ENCODE measurements around the gene INPP4B. TPM values are rescaled to one million over a fixed set of nuclear protein-coding genes. Genes with fewer than 3 reads are reported as not detected.

Gene INPP4B
- total RNA-seq, 1 experiment from 2014 or later: 17.6 TPM

GRCh38 chr4:142126890-142127497, 719.1 kb downstream of the INPP4B start:
- no peak overlapping the region for H3K27ac Mint-ChIP-seq (ENCODE audit: low read depth, unreplicated experiment)
- peak; percentile 79 for TF ChIP-seq CTCF (IDR thresholded peaks at IDR 0.05; ENCODE audit: unreplicated experiment)
- no peaks in the 10 kb centered on the region for H3K9me3 Mint-ChIP-seq (ENCODE audit: unreplicated experiment)
- intact Hi-C loops (cut with micrococcal nuclease): loop anchor here (1.0 to 5.0 kb wide), 5 partner anchors 226 to 960 kb away; no protein-coding TSS in a partner anchor
- POLR2A ChIA-PET: no interaction called here
- H3K4me1 Mint-ChIP-seq (ENCODE audit: insufficient read depth, unreplicated experiment): peaks cover 7% of the 10 kb centered on the region
- H3K36me3 Mint-ChIP-seq (ENCODE audit: insufficient read depth, unreplicated experiment): peaks cover 6% of the 10 kb centered on the region
- H3K27me3 Mint-ChIP-seq (ENCODE audit: insufficient read depth, unreplicated experiment): no peaks in the 10 kb centered on the region
- CTCF ChIA-PET: interaction anchor here (0.6 to 1.0 kb wide), 4 partner anchors 586 to 720 kb away, joined by 3 to 4 read pairs (median 3); partner anchors contain the start of gene INPP4B
- BruUV-seq (replicated peaks): no TSS peak
- no peak overlapping the region for H3K4me3 Mint-ChIP-seq (ENCODE audit: unreplicated experiment)
- peak; percentile 66 for DNase-seq (ENCODE audit: unreplicated experiment)

GRCh38 chr4:142124874-142125273, 721.2 kb downstream of the INPP4B start:
- Mint-ChIP-seq H3K4me1 (ENCODE audit: insufficient read depth, unreplicated experiment) (peaks cover 2% of the 10 kb centered on the region), H3K4me3 (ENCODE audit: unreplicated experiment) (no peak overlapping the region), H3K9me3 (ENCODE audit: unreplicated experiment) (no peaks in the 10 kb centered on the region), H3K27ac (ENCODE audit: low read depth, unreplicated experiment) (no peak overlapping the region), H3K36me3 (ENCODE audit: insufficient read depth, unreplicated experiment) (peaks cover 16% of the 10 kb centered on the region), H3K27me3 (ENCODE audit: insufficient read depth, unreplicated experiment) (no peaks in the 10 kb centered on the region)
- BruUV-seq (replicated peaks): no TSS peak
- POLR2A ChIA-PET: no interaction called here
- DNase-seq (ENCODE audit: unreplicated experiment): no peak
- intact Hi-C loops (cut with micrococcal nuclease): loop anchor here (5.0 kb wide), 2 partner anchors 778 to 962 kb away; no protein-coding TSS in a partner anchor
- CTCF ChIA-PET: interaction anchor here (0.9 to 1.6 kb wide), 3 partner anchors 717 to 723 kb away, joined by 3 to 6 read pairs (median 3); no protein-coding TSS in a partner anchor
- TF ChIP-seq CTCF (IDR thresholded peaks at IDR 0.05; ENCODE audit: unreplicated experiment): no peak

GRCh38 chr4:142121448-142122350, 724.4 kb downstream of the INPP4B start:
- Mint-ChIP-seq H3K4me3 (ENCODE audit: unreplicated experiment) (no peak overlapping the region), H3K4me1 (ENCODE audit: insufficient read depth, unreplicated experiment) (no peaks in the 10 kb centered on the region), H3K27me3 (ENCODE audit: insufficient read depth, unreplicated experiment) (no peaks in the 10 kb centered on the region), H3K9me3 (ENCODE audit: unreplicated experiment) (no peaks in the 10 kb centered on the region), H3K27ac (ENCODE audit: low read depth, unreplicated experiment) (no peak overlapping the region), H3K36me3 (ENCODE audit: insufficient read depth, unreplicated experiment) (peaks cover 16% of the 10 kb centered on the region)
- POLR2A ChIA-PET: no interaction called here
- no peak for DNase-seq (ENCODE audit: unreplicated experiment)
- no TSS peak for BruUV-seq (replicated peaks)
- no peak for TF ChIP-seq CTCF (IDR thresholded peaks at IDR 0.05; ENCODE audit: unreplicated experiment)
- intact Hi-C loops (cut with micrococcal nuclease): loop anchor here (5.0 kb wide), 1 partner anchor 774 kb away; no protein-coding TSS in a partner anchor
- CTCF ChIA-PET: no interaction called here

GRCh38 chr4:142120921-142121320, 725.2 kb downstream of the INPP4B start:
- Mint-ChIP-seq H3K27ac (ENCODE audit: low read depth, unreplicated experiment) (no peak overlapping the region), H3K27me3 (ENCODE audit: insufficient read depth, unreplicated experiment) (no peaks in the 10 kb centered on the region), H3K4me1 (ENCODE audit: insufficient read depth, unreplicated experiment) (no peaks in the 10 kb centered on the region), H3K4me3 (ENCODE audit: unreplicated experiment) (no peak overlapping the region), H3K9me3 (ENCODE audit: unreplicated experiment) (no peaks in the 10 kb centered on the region), H3K36me3 (ENCODE audit: insufficient read depth, unreplicated experiment) (peaks cover 22% of the 10 kb centered on the region)
- TF ChIP-seq CTCF (IDR thresholded peaks at IDR 0.05; ENCODE audit: unreplicated experiment): no peak
- no TSS peak for BruUV-seq (replicated peaks)
- DNase-seq (ENCODE audit: unreplicated experiment): no peak
- ChIA-PET CTCF (no interaction called here), POLR2A (no interaction called here)
- intact Hi-C loops (cut with micrococcal nuclease): loop anchor here (5.0 kb wide), 1 partner anchor 774 kb away; no protein-coding TSS in a partner anchor
